AG20443 (cell line): ENCODE data around the gene SPAG6.
A peak's percentile ranks its signal among the peaks of the same experiment; 100 is the strongest.
"Not testable (repeated sequence)": the region's sequence is repeated elsewhere in the genome, so short reads cannot be mapped to it uniquely, and the experiment has no call there.

Experiments used
- DNase-seq: peaks from one replicate; pipeline ENCODE4 v3.0.0; 2012; ENCODE audit warnings: low spot score, mixed read lengths

The SPAG6 gene

GRCh38 chr10:22341190-22341925 is 3.9 kb upstream of the SPAG6 start:
- peak; percentile 36 for DNase-seq

- DNase-seq = no peak
Measured at GRCh38 chr10:22341926-22342196, 3.4 kb upstream of the SPAG6 start.

- no peak for DNase-seq
Measured at GRCh38 chr10:22342421-22342820, 2.9 kb upstream of the SPAG6 start.

GRCh38 chr10:22343731-22344130 is 1.6 kb upstream of the SPAG6 start:
- DNase-seq = no peak

- DNase-seq = no peak
Measured at GRCh38 chr10:22344249-22344648, 1.0 kb upstream of the SPAG6 start.

- DNase-seq = no peak
Measured at GRCh38 chr10:22344781-22345300, 455 bp upstream of the SPAG6 start.

GRCh38 chr10:22346096-22346661 is 883 bp downstream of the SPAG6 start:
- no peak for DNase-seq

- DNase-seq = no peak
Measured at GRCh38 chr10:22349755-22350154, 4.5 kb downstream of the SPAG6 start.

- no peak for DNase-seq
Measured at GRCh38 chr10:22351131-22351703, 5.9 kb downstream of the SPAG6 start.

GRCh38 chr10:22356324-22356873 is 11.1 kb downstream of the SPAG6 start:
- DNase-seq = no peak

GRCh38 chr10:22357770-22358169 is 12.5 kb downstream of the SPAG6 start:
- DNase-seq = not testable (repeated sequence)

GRCh38 chr10:22363305-22363704 is 18.0 kb downstream of the SPAG6 start:
- no peak for DNase-seq

GRCh38 chr10:22364407-22365140 is 19.3 kb downstream of the SPAG6 start:
- no peak for DNase-seq

GRCh38 chr10:22365233-22365632 is 19.9 kb downstream of the SPAG6 start:
- DNase-seq = no peak

- DNase-seq = no peak
Measured at GRCh38 chr10:22365644-22366434, 20.5 kb downstream of the SPAG6 start.

GRCh38 chr10:22366435-22366703 is 21.1 kb downstream of the SPAG6 start:
- no peak for DNase-seq

- DNase-seq = no peak
Measured at GRCh38 chr10:22366771-22367170, 21.5 kb downstream of the SPAG6 start.

GRCh38 chr10:22367471-22367870 is 22.2 kb downstream of the SPAG6 start:
- no peak for DNase-seq

GRCh38 chr10:22368402-22368801 is 23.1 kb downstream of the SPAG6 start:
- no peak for DNase-seq

GRCh38 chr10:22368981-22369380 is 23.7 kb downstream of the SPAG6 start:
- no peak for DNase-seq

- DNase-seq = no peak
Measured at GRCh38 chr10:22369434-22370072, 24.3 kb downstream of the SPAG6 start.

- DNase-seq = no peak
Measured at GRCh38 chr10:22370320-22370719, 25.0 kb downstream of the SPAG6 start.
